Measurements from ENCODE around the gene LGR5. TPM values are rescaled to one million over a fixed set of nuclear protein-coding genes. Genes with fewer than 3 reads are reported as not detected.

Gene LGR5
- total and polyA plus RNA-seq, 9 of the 15 experiments (the other 6 are each of a cell fraction or from before 2014, with no cell fraction given) = not detected

GRCh38 chr12:71415336-71416231, 24.0 kb upstream of the LGR5 start (continued):
- TF ChIP-seq, protein P1, sequence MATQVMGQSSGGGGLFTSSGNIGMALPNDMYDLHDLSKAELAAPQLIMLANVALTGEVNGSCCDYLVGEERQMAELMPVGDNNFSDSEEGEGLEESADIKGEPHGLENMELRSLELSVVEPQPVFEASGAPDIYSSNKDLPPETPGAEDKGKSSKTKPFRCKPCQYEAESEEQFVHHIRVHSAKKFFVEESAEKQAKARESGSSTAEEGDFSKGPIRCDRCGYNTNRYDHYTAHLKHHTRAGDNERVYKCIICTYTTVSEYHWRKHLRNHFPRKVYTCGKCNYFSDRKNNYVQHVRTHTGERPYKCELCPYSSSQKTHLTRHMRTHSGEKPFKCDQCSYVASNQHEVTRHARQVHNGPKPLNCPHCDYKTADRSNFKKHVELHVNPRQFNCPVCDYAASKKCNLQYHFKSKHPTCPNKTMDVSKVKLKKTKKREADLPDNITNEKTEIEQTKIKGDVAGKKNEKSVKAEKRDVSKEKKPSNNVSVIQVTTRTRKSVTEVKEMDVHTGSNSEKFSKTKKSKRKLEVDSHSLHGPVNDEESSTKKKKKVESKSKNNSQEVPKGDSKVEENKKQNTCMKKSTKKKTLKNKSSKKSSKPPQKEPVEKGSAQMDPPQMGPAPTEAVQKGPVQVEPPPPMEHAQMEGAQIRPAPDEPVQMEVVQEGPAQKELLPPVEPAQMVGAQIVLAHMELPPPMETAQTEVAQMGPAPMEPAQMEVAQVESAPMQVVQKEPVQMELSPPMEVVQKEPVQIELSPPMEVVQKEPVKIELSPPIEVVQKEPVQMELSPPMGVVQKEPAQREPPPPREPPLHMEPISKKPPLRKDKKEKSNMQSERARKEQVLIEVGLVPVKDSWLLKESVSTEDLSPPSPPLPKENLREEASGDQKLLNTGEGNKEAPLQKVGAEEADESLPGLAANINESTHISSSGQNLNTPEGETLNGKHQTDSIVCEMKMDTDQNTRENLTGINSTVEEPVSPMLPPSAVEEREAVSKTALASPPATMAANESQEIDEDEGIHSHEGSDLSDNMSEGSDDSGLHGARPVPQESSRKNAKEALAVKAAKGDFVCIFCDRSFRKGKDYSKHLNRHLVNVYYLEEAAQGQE (IDR thresholded peaks at IDR 0.05; ENCODE audit: borderline replicate concordance) = peak; percentile 85
- TF ChIP-seq, protein P1 (CRISPR knock-in tag; IDR thresholded peaks at IDR 0.05; ENCODE audit: low read depth) = no peak
- TF ChIP-seq POLR2H (tag; IDR thresholded peaks at IDR 0.05; ENCODE audit: low read depth) (no peak), EGR1 (conservative IDR thresholded peaks at IDR 0.05) (no peak), TEAD4 (IDR thresholded peaks at IDR 0.05; ENCODE audit: low read length) (no peak), TEAD4 (CRISPR knock-in tag; IDR thresholded peaks at IDR 0.05; ENCODE audit: borderline replicate concordance) (no peak), EP300 (IDR thresholded peaks at IDR 0.05; ENCODE audit: low read length) (no peak), ZNF586 (CRISPR knock-in tag; conservative IDR thresholded peaks at IDR 0.05) (no peak), BCLAF1 (IDR thresholded peaks at IDR 0.05; ENCODE audit: borderline replicate concordance in 1 of 2, control insufficient read depth in 1 of 2, low read depth in 2 of 2, low read length in 1 of 2) (no peak), CSDE1 (IDR thresholded peaks at IDR 0.05) (no peak), BDP1 (IDR thresholded peaks at IDR 0.05; ENCODE audit: insufficient read depth, insufficient read length) (no peak), TAF1 (IDR thresholded peaks at IDR 0.05; ENCODE audit: control insufficient read depth, extremely low read depth, insufficient read depth, low read length, severe bottlenecking) (no peak), ADNP (tag; IDR thresholded peaks at IDR 0.05) (no peak), CEBPB (tag; IDR thresholded peaks at IDR 0.05) (peak; percentile 96), ZNF282 (CRISPR knock-in tag; IDR thresholded peaks at IDR 0.05) (no peak)
- TF ChIP-seq, protein P2, sequence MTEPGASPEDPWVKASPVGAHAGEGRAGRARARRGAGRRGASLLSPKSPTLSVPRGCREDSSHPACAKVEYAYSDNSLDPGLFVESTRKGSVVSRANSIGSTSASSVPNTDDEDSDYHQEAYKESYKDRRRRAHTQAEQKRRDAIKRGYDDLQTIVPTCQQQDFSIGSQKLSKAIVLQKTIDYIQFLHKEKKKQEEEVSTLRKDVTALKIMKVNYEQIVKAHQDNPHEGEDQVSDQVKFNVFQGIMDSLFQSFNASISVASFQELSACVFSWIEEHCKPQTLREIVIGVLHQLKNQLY (CRISPR knock-in tag; conservative IDR thresholded peaks at IDR 0.05) = no peak

All from K562 (cell line).